ENCODE data around the gene NLRC3.

Gene NLRC3

GRCh38 chr16:3573146-3573815 lies 3.9 kb downstream of the NLRC3 start:
- H3K9ac ChIP-seq (ENCODE audit: low read length) = no peak overlapping the region
- H3K4me3 ChIP-seq (ENCODE audit: low read length) = no peak overlapping the region
- H3K4me1 ChIP-seq (ENCODE audit: control insufficient read depth, insufficient read depth, low read length) = no peaks in the 10 kb centered on the region
- H3K27me3 ChIP-seq (ENCODE audit: control insufficient read depth, insufficient read depth, low read length) = peaks cover 4% of the 10 kb centered on the region
- no peaks in the 10 kb centered on the region for H3K36me3 ChIP-seq (ENCODE audit: control insufficient read depth, insufficient read depth, low read length)
- H3K9me3 ChIP-seq (ENCODE audit: control insufficient read depth, low read length) = no peaks in the 10 kb centered on the region

- H3K9me3 ChIP-seq (ENCODE audit: control insufficient read depth, low read length) = no peaks in the 10 kb centered on the region
- no peaks in the 10 kb centered on the region for H3K4me1 ChIP-seq (ENCODE audit: control insufficient read depth, insufficient read depth, low read length)
- H3K36me3 ChIP-seq (ENCODE audit: control insufficient read depth, insufficient read depth, low read length) = no peaks in the 10 kb centered on the region
- no peaks in the 10 kb centered on the region for H3K27me3 ChIP-seq (ENCODE audit: control insufficient read depth, insufficient read depth, low read length)
- H3K4me3 ChIP-seq (ENCODE audit: low read length) = no peak overlapping the region
- H3K9ac ChIP-seq (ENCODE audit: low read length) = no peak overlapping the region
Observed at GRCh38 chr16:3570420-3571062, 6.7 kb downstream of the NLRC3 start.

GRCh38 chr16:3569851-3570250 lies 7.4 kb downstream of the NLRC3 start:
- Histone ChIP-seq H3K4me1 (ENCODE audit: control insufficient read depth, insufficient read depth, low read length) (no peaks in the 10 kb centered on the region), H3K36me3 (ENCODE audit: control insufficient read depth, insufficient read depth, low read length) (no peaks in the 10 kb centered on the region), H3K9ac (ENCODE audit: low read length) (no peak overlapping the region), H3K4me3 (ENCODE audit: low read length) (no peak overlapping the region), H3K9me3 (ENCODE audit: control insufficient read depth, low read length) (no peaks in the 10 kb centered on the region), H3K27me3 (ENCODE audit: control insufficient read depth, insufficient read depth, low read length) (no peaks in the 10 kb centered on the region)

GRCh38 chr16:3566990-3567389 lies 10.2 kb downstream of the NLRC3 start:
- H3K36me3 ChIP-seq (ENCODE audit: control insufficient read depth, insufficient read depth, low read length) = no peaks in the 10 kb centered on the region
- H3K9ac ChIP-seq (ENCODE audit: low read length) = no peak overlapping the region
- H3K4me3 ChIP-seq (ENCODE audit: low read length) = no peak overlapping the region
- H3K4me1 ChIP-seq (ENCODE audit: control insufficient read depth, insufficient read depth, low read length) = no peaks in the 10 kb centered on the region
- no peaks in the 10 kb centered on the region for H3K9me3 ChIP-seq (ENCODE audit: control insufficient read depth, low read length)
- H3K27me3 ChIP-seq (ENCODE audit: control insufficient read depth, insufficient read depth, low read length) = no peaks in the 10 kb centered on the region

- no peak overlapping the region for H3K9ac ChIP-seq (ENCODE audit: low read length)
- H3K9me3 ChIP-seq (ENCODE audit: control insufficient read depth, low read length) = no peaks in the 10 kb centered on the region
Observed at GRCh38 chr16:3564889-3565141, 12.4 kb downstream of the NLRC3 start.

GRCh38 chr16:3564130-3564888 lies 12.9 kb downstream of the NLRC3 start:
- Histone ChIP-seq H3K27me3 (ENCODE audit: control insufficient read depth, insufficient read depth, low read length) (no peaks in the 10 kb centered on the region), H3K36me3 (ENCODE audit: control insufficient read depth, insufficient read depth, low read length) (no peaks in the 10 kb centered on the region), H3K9me3 (ENCODE audit: control insufficient read depth, low read length) (no peaks in the 10 kb centered on the region)

More at GRCh38 chr16:3564889-3565141, 12.4 kb downstream of the NLRC3 start:
- Histone ChIP-seq H3K36me3 (ENCODE audit: control insufficient read depth, insufficient read depth, low read length) (no peaks in the 10 kb centered on the region), H3K4me3 (ENCODE audit: low read length) (no peak overlapping the region), H3K27me3 (ENCODE audit: control insufficient read depth, insufficient read depth, low read length) (no peaks in the 10 kb centered on the region), H3K4me1 (ENCODE audit: control insufficient read depth, insufficient read depth, low read length) (no peaks in the 10 kb centered on the region)

GRCh38 chr16:3562914-3563480 lies 14.2 kb downstream of the NLRC3 start:
- no peaks in the 10 kb centered on the region for H3K4me1 ChIP-seq (ENCODE audit: control insufficient read depth, insufficient read depth, low read length)
- no peaks in the 10 kb centered on the region for H3K27me3 ChIP-seq (ENCODE audit: control insufficient read depth, insufficient read depth, low read length)
- H3K9me3 ChIP-seq (ENCODE audit: control insufficient read depth, low read length) = no peaks in the 10 kb centered on the region
- H3K4me3 ChIP-seq (ENCODE audit: low read length) = no peak overlapping the region
- H3K9ac ChIP-seq (ENCODE audit: low read length) = no peak overlapping the region
- H3K36me3 ChIP-seq (ENCODE audit: control insufficient read depth, insufficient read depth, low read length) = no peaks in the 10 kb centered on the region

More at GRCh38 chr16:3564130-3564888, 12.9 kb downstream of the NLRC3 start:
- Histone ChIP-seq H3K9ac (ENCODE audit: low read length) (no peak overlapping the region), H3K4me1 (ENCODE audit: control insufficient read depth, insufficient read depth, low read length) (no peaks in the 10 kb centered on the region), H3K4me3 (ENCODE audit: low read length) (no peak overlapping the region)

GRCh38 chr16:3561626-3562025 lies 15.6 kb downstream of the NLRC3 start:
- Histone ChIP-seq H3K4me1 (ENCODE audit: control insufficient read depth, insufficient read depth, low read length) (no peaks in the 10 kb centered on the region), H3K4me3 (ENCODE audit: low read length) (no peak overlapping the region), H3K36me3 (ENCODE audit: control insufficient read depth, insufficient read depth, low read length) (no peaks in the 10 kb centered on the region), H3K27me3 (ENCODE audit: control insufficient read depth, insufficient read depth, low read length) (no peaks in the 10 kb centered on the region), H3K9me3 (ENCODE audit: control insufficient read depth, low read length) (no peaks in the 10 kb centered on the region), H3K9ac (ENCODE audit: low read length) (no peak overlapping the region)

- Histone ChIP-seq H3K36me3 (ENCODE audit: control insufficient read depth, insufficient read depth, low read length) (no peaks in the 10 kb centered on the region), H3K27me3 (ENCODE audit: control insufficient read depth, insufficient read depth, low read length) (no peaks in the 10 kb centered on the region), H3K9me3 (ENCODE audit: control insufficient read depth, low read length) (no peaks in the 10 kb centered on the region), H3K4me3 (ENCODE audit: low read length) (no peak overlapping the region), H3K9ac (ENCODE audit: low read length) (no peak overlapping the region), H3K4me1 (ENCODE audit: control insufficient read depth, insufficient read depth, low read length) (no peaks in the 10 kb centered on the region)
Observed at GRCh38 chr16:3554351-3554928, 22.8 kb downstream of the NLRC3 start.

- Histone ChIP-seq H3K9me3 (ENCODE audit: control insufficient read depth, low read length) (no peaks in the 10 kb centered on the region), H3K4me3 (ENCODE audit: low read length) (no peak overlapping the region), H3K27me3 (ENCODE audit: control insufficient read depth, insufficient read depth, low read length) (no peaks in the 10 kb centered on the region), H3K36me3 (ENCODE audit: control insufficient read depth, insufficient read depth, low read length) (no peaks in the 10 kb centered on the region), H3K4me1 (ENCODE audit: control insufficient read depth, insufficient read depth, low read length) (no peaks in the 10 kb centered on the region), H3K9ac (ENCODE audit: low read length) (no peak overlapping the region)
Observed at GRCh38 chr16:3553138-3553923, 23.9 kb downstream of the NLRC3 start.

Data from mucosa of stomach (tissue), 1 donor.